ENCODE measurements around the gene DAND5.

- TF ChIP-seq YBX1 (IDR thresholded peaks at IDR 0.05): no peak
- no peak for TF ChIP-seq TARDBP (IDR thresholded peaks at IDR 0.05; ENCODE audit: borderline replicate concordance)
Measured at GRCh38 chr19:13006431-13007281, 37.3 kb downstream of the DAND5 start.

Data from GM12878 (cell line).